Naive thymus-derived CD4-positive, alpha-beta T cell (primary cell): Measurements from ENCODE around the gene IL1RAPL1. TPM values are rescaled to one million over a fixed set of nuclear protein-coding genes. Genes with fewer than 3 reads are reported as not detected.

ENCODE experiments used
- ATAC-seq: fragments of 150-1000 bp; cut with Tn5 transposase; 2 replicates; pipeline ENCODE4 v1.10.0; 2021; ENCODE audit warnings: mild to moderate bottlenecking, moderate library complexity
- CTCF ChIA-PET: fragments of 350-600 bp; sonication (Branson Sonifier 250); formaldehyde crosslinking; loops from one replicate; lab custom pipeline; 2021; ENCODE audit warnings: antibody characterized with exemption; lab: Charles Lee
- POLR2A ChIA-PET: fragments of 350-600 bp; sonication (Branson Sonifier 250); formaldehyde crosslinking; loops from one replicate; lab custom pipeline; 2021; ENCODE audit warnings: antibody characterized with exemption, inconsistent platforms; lab: Charles Lee
- DNase-seq, 9 donors: peaks; one replicate each; pipeline versions ENCODE4 v3.0.0 to v3.0.0-alpha.2; 2020 to 2022; ENCODE audit warnings: mixed read lengths in 1 of 9
- H3K27ac ChIP-seq: one replicate; pipeline ENCODE4 v1.7.0; 2013; ENCODE audit warnings: mild to moderate bottlenecking, low read depth, low read length, moderate library complexity
- H3K27me3 ChIP-seq, 2 donors: one replicate each; pipeline ENCODE4 v1.7.0; 2013; ENCODE audit warnings: low read length in 2 of 2, mild to moderate bottlenecking in 2 of 2, moderate library complexity in 2 of 2; ENCODE audit not compliant: control insufficient read depth in 2 of 2, insufficient read depth in 2 of 2
- H3K36me3 ChIP-seq, 3 experiments: 1 replicate in 2 of 3; 2 replicates in 1 of 3; pipeline ENCODE4 v1.7.0; 2013; ENCODE audit warnings: low read length in 3 of 3, mild to moderate bottlenecking in 3 of 3, moderate library complexity in 1 of 3; ENCODE audit not compliant: insufficient read depth in 3 of 3, control insufficient read depth in 2 of 3
- H3K4me1 ChIP-seq, 2 donors: one replicate each; pipeline ENCODE4 v1.7.0; 2013; ENCODE audit warnings: low read length in 2 of 2, mild to moderate bottlenecking in 2 of 2, moderate library complexity in 1 of 2; ENCODE audit not compliant: control insufficient read depth in 2 of 2, insufficient read depth in 2 of 2
- H3K4me3 ChIP-seq: 2 replicates; pipeline ENCODE4 v1.7.0; 2013; ENCODE audit warnings: mild to moderate bottlenecking, low read length
- H3K9me3 ChIP-seq, 3 experiments: 1 replicate in 2 of 3; 2 replicates in 1 of 3; pipeline ENCODE4 v1.7.0; 2013; ENCODE audit warnings: low read length in 3 of 3; ENCODE audit not compliant: control insufficient read depth in 2 of 3
- H3K27ac Mint-ChIP-seq, 9 donors: one replicate each; pipeline ENCODE4 v1.8.0; 2020 to 2022; ENCODE audit warnings: mixed read lengths in 9 of 9, mild to moderate bottlenecking in 8 of 9, moderate library complexity in 5 of 9, inconsistent platforms in 2 of 9
- H3K27me3 Mint-ChIP-seq, 5 donors: one replicate each; pipeline ENCODE4 v1.8.0; 2021 to 2022; ENCODE audit warnings: mixed read lengths in 5 of 5, mild to moderate bottlenecking in 1 of 5
- H3K36me3 Mint-ChIP-seq, 5 donors: one replicate each; pipeline ENCODE4 v1.8.0; 2020 to 2022; ENCODE audit warnings: mixed read lengths in 5 of 5, mild to moderate bottlenecking in 3 of 5, inconsistent platforms in 1 of 5
- H3K4me1 Mint-ChIP-seq, 7 donors: one replicate each; pipeline ENCODE4 v1.8.0; 2020 to 2022; ENCODE audit warnings: mixed read lengths in 7 of 7, mild to moderate bottlenecking in 3 of 7, inconsistent platforms in 1 of 7
- H3K4me3 Mint-ChIP-seq, 10 donors: one replicate each; pipeline ENCODE4 v1.8.0; 2020 to 2022; ENCODE audit warnings: mild to moderate bottlenecking in 10 of 10, mixed read lengths in 10 of 10, moderate library complexity in 6 of 10, inconsistent platforms in 2 of 10
- H3K9me3 Mint-ChIP-seq, 11 donors: one replicate each; pipeline ENCODE4 v1.8.0; 2020 to 2022; ENCODE audit warnings: mixed read lengths in 11 of 11, mild to moderate bottlenecking in 4 of 11, inconsistent platforms in 1 of 11, moderate library complexity in 1 of 11
- intact Hi-C, 2 donors: fragments of 100-400 bp; cut with micrococcal nuclease; formaldehyde crosslinking; loops; one replicate each; pipeline ENCODE4 v1.15.1; 2023
- polyA plus RNA-seq, 2 donors: library from polyadenylated mRNA; unstranded; fragments of 300-500 nt; fragmentation: Illumina TruSeq; gene quantifications; one replicate each; pipeline ENCODE4 v1.2.3, GENCODE V29; 2021
- total RNA-seq, 6 experiments: library from RNA in 5 of 6; stranded (reverse) in 5 of 6; gene quantifications; 1 replicate in 5 of 6; 2 replicates in 1 of 6; pipeline ENCODE4 v1.2.3 and lab custom pipeline; 2021 to 2026

The IL1RAPL1 gene
- total and polyA plus RNA-seq, 7 experiments from 2014 or later = not detected

DNA sequence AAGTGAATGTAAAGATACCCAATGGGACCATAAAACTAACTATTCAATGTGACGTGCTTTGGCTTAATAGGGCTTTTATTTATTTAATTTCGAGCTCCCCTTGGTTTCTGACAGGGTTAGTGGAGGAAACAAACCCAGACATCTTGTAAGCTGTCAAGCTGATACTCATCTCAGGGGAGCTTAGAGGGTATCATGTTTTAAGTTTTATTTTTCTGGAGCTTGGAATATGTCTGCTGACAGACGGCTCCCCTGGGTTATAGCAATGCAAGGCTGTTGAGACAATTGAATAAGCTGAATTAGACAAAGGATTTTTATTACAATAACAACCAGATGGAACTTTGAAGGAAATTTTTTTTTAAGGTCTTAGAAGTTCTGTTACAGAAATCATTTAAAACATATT, 456.5 kb downstream of the IL1RAPL1 start:
- ChIA-PET CTCF (no interaction called here), POLR2A (no interaction called here)
- Histone ChIP-seq H3K4me3 (no peak overlapping the region), H3K27me3 (no peaks in the 10 kb centered on the region), H3K27ac (no peak overlapping the region), H3K4me1 (no peaks in the 10 kb centered on the region), H3K36me3 (no peaks in the 10 kb centered on the region), H3K9me3 (no peaks in the 10 kb centered on the region)
- no peaks in the 10 kb centered on the region for H3K27me3 Mint-ChIP-seq
- H3K27ac Mint-ChIP-seq = no peak overlapping the region
- H3K4me3 Mint-ChIP-seq = no peak overlapping the region
- ATAC-seq (no peak), DNase-seq (no peak)
- peaks cover 0 to 5% (median 2%) of the 10 kb centered on the region in 11 donors for H3K9me3 Mint-ChIP-seq
- intact Hi-C loops = no loop called here
- no peaks in the 10 kb centered on the region for H3K4me1 Mint-ChIP-seq
- H3K36me3 Mint-ChIP-seq = no peaks in the 10 kb centered on the region

GRCh38 chrX:29044423-29045184, 457.4 kb downstream of the IL1RAPL1 start:
- H3K36me3 Mint-ChIP-seq = no peaks in the 10 kb centered on the region
- Histone ChIP-seq H3K4me1 (no peaks in the 10 kb centered on the region), H3K4me3 (no peak overlapping the region), H3K27ac (no peak overlapping the region), H3K36me3 (no peaks in the 10 kb centered on the region), H3K27me3 (no peaks in the 10 kb centered on the region), H3K9me3 (no peaks in the 10 kb centered on the region)
- no peak for ATAC-seq
- H3K4me3 Mint-ChIP-seq = no peak overlapping the region
- peaks cover 0 to 5% (median 2%) of the 10 kb centered on the region in 11 donors for H3K9me3 Mint-ChIP-seq
- POLR2A ChIA-PET = no interaction called here
- no peak for DNase-seq
- no peaks in the 10 kb centered on the region for H3K27me3 Mint-ChIP-seq
- H3K4me1 Mint-ChIP-seq = no peaks in the 10 kb centered on the region
- no peak overlapping the region for H3K27ac Mint-ChIP-seq
- CTCF ChIA-PET = no interaction called here
- intact Hi-C loops = no loop called here

- H3K4me3 Mint-ChIP-seq = no peak overlapping the region
- Histone ChIP-seq H3K9me3 (no peaks in the 10 kb centered on the region), H3K4me1 (no peaks in the 10 kb centered on the region), H3K27me3 (no peaks in the 10 kb centered on the region), H3K27ac (no peak overlapping the region), H3K36me3 (no peaks in the 10 kb centered on the region), H3K4me3 (no peak overlapping the region)
- H3K9me3 Mint-ChIP-seq = peaks cover 0 to 7% (median 2%) of the 10 kb centered on the region in 11 donors
- POLR2A ChIA-PET = no interaction called here
- no peak for DNase-seq
- intact Hi-C loops = no loop called here
- H3K27ac Mint-ChIP-seq = no peak overlapping the region
- no peak for ATAC-seq
- H3K27me3 Mint-ChIP-seq = no peaks in the 10 kb centered on the region
- no peaks in the 10 kb centered on the region for H3K36me3 Mint-ChIP-seq
- H3K4me1 Mint-ChIP-seq = no peaks in the 10 kb centered on the region
- CTCF ChIA-PET = interaction anchor here (0.6 kb wide), 1 partner anchor 161 kb away, joined by 5 read pairs; no protein-coding TSS in a partner anchor
Observed at GRCh38 chrX:29065477-29065876, 478.2 kb downstream of the IL1RAPL1 start.

GRCh38 chrX:29066516-29066915, 479.3 kb downstream of the IL1RAPL1 start:
- no peaks in the 10 kb centered on the region for H3K4me1 Mint-ChIP-seq
- ATAC-seq = no peak

GRCh38 chrX:29067351-29067750, 480.1 kb downstream of the IL1RAPL1 start:
- no peak overlapping the region for H3K4me3 Mint-ChIP-seq
- H3K27ac ChIP-seq = no peak overlapping the region
- H3K4me1 ChIP-seq = no peaks in the 10 kb centered on the region
- intact Hi-C loops = no loop called here
- ATAC-seq = no peak
- peaks cover 0 to 7% (median 2%) of the 10 kb centered on the region in 11 donors for H3K9me3 Mint-ChIP-seq
- no peak for DNase-seq
- H3K9me3 ChIP-seq = no peaks in the 10 kb centered on the region
- H3K36me3 Mint-ChIP-seq = no peaks in the 10 kb centered on the region
- H3K27me3 Mint-ChIP-seq = no peaks in the 10 kb centered on the region
- no peaks in the 10 kb centered on the region for H3K4me1 Mint-ChIP-seq
- H3K27me3 ChIP-seq = no peaks in the 10 kb centered on the region
- H3K27ac Mint-ChIP-seq = no peak overlapping the region
- POLR2A ChIA-PET = no interaction called here
- H3K36me3 ChIP-seq = no peaks in the 10 kb centered on the region
- H3K4me3 ChIP-seq = no peak overlapping the region
- CTCF ChIA-PET = no interaction called here

More at GRCh38 chrX:29066516-29066915, 479.3 kb downstream of the IL1RAPL1 start:
- no peak overlapping the region for H3K4me3 ChIP-seq
- H3K4me3 Mint-ChIP-seq = no peak overlapping the region
- DNase-seq = no peak
- H3K9me3 Mint-ChIP-seq = peaks cover 0 to 7% (median 2%) of the 10 kb centered on the region in 11 donors
- H3K27me3 Mint-ChIP-seq = no peaks in the 10 kb centered on the region
- H3K36me3 ChIP-seq = no peaks in the 10 kb centered on the region
- no peak overlapping the region for H3K27ac Mint-ChIP-seq
- H3K9me3 ChIP-seq = no peaks in the 10 kb centered on the region
- CTCF ChIA-PET = interaction anchor here (0.7 kb wide), 1 partner anchor 106 kb away, joined by 3 read pairs; no protein-coding TSS in a partner anchor
- H3K36me3 Mint-ChIP-seq = no peaks in the 10 kb centered on the region
- H3K27me3 ChIP-seq = no peaks in the 10 kb centered on the region
- intact Hi-C loops = no loop called here
- POLR2A ChIA-PET = no interaction called here
- no peaks in the 10 kb centered on the region for H3K4me1 ChIP-seq
- H3K27ac ChIP-seq = no peak overlapping the region

DNA sequence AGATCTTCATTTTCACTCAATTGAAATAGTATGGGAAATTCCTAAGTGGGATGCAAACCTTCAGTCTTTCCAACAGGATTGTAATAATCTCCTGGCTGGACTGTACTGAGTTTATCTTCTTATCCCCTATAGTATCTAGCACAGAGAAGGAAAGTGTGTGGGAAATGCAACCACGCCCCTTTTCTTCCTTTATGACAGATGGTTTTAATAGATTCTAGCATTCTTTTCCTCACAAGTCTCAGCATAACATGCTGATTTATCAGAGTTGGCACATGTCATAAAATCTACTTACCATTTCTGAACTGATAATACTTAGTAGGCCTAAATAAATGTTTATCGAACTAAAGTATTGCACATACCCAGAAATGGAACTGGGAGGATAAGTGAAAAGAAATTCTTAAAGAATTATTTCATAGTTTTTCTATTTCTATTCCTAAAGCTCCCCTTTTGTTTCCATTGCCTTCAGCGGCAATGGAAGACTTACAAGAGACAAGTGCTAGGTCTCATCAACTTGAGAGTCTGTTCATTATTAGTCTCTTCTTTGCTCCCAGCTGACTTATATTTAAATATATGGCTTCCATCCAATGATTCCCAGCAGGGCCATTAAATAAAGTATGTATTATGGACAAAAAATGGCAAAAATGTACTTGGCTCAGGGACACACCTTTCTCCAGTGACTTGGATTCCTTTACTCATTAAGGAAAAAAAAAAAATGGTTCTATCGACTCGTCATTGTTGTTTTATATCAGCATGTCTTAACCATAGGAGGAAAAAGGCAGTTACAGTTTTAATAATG, 484.5 kb downstream of the IL1RAPL1 start:
- H3K4me1 ChIP-seq = no peaks in the 10 kb centered on the region
- DNase-seq (no peak), ATAC-seq (no peak)
- Mint-ChIP-seq H3K27ac (no peak overlapping the region), H3K27me3 (no peaks in the 10 kb centered on the region), H3K4me3 (no peak overlapping the region), H3K36me3 (no peaks in the 10 kb centered on the region), H3K4me1 (no peaks in the 10 kb centered on the region), H3K9me3 (peaks cover 0 to 4% (median 0%) of the 10 kb centered on the region in 11 donors)
- no peaks in the 10 kb centered on the region for H3K9me3 ChIP-seq
- H3K36me3 ChIP-seq = no peaks in the 10 kb centered on the region
- ChIA-PET POLR2A (no interaction called here), CTCF (no interaction called here)
- intact Hi-C loops = no loop called here
- H3K4me3 ChIP-seq = no peak overlapping the region
- H3K27me3 ChIP-seq = no peaks in the 10 kb centered on the region
- H3K27ac ChIP-seq = no peak overlapping the region
